CD14-positive monocyte (primary cell): Measurements from ENCODE around the gene VMAC. TPM values are rescaled to one million over a fixed set of nuclear protein-coding genes. Genes with fewer than 3 reads are reported as not detected.

Experiments used
- DNase-seq, 3 donors: peaks; one replicate each; pipeline ENCODE4 v3.0.0-alpha.2; 2011 to 2022
- H2AFZ ChIP-seq: 2 replicates; pipeline ENCODE4 v1.6.0; 2012; ENCODE audit warnings: mild to moderate bottlenecking, low read depth, low read length, inconsistent platforms; ENCODE audit not compliant: insufficient read depth, poor library complexity, severe bottlenecking
- H3K27ac ChIP-seq, 2 donors: 1 replicate in 1 of 2; 2 replicates in 1 of 2; pipeline ENCODE4 v1.5.1; 2012 to 2013; ENCODE audit warnings: low read length in 2 of 2, control low read depth in 1 of 2, inconsistent platforms in 1 of 2, low read depth in 1 of 2, mild to moderate bottlenecking in 1 of 2
- H3K27me3 ChIP-seq, 2 donors: one replicate each; pipeline versions ENCODE4 v1.6.0 to v1.6.1; 2011 to 2013; ENCODE audit warnings: low read length in 2 of 2; ENCODE audit not compliant: control insufficient read depth in 2 of 2, insufficient read depth in 2 of 2
- H3K36me3 ChIP-seq, 2 donors: replicated peaks in 1 of 2; 1 replicate in 1 of 2; 2 replicates in 1 of 2; pipeline versions ENCODE4 v1.5.1 to v1.6.1; 2012 to 2013; ENCODE audit warnings: low read length in 2 of 2, control low read depth in 1 of 2, inconsistent platforms in 1 of 2, mild to moderate bottlenecking in 1 of 2; ENCODE audit not compliant: insufficient read depth in 2 of 2, control insufficient read depth in 1 of 2
- H3K4me1 ChIP-seq, 2 donors: 1 replicate in 1 of 2; 2 replicates in 1 of 2; pipeline versions ENCODE4 v1.5.1 to v1.6.1; 2012 to 2013; ENCODE audit warnings: low read length in 2 of 2, control low read depth in 1 of 2, inconsistent platforms in 1 of 2, mild to moderate bottlenecking in 1 of 2, moderate library complexity in 1 of 2; ENCODE audit not compliant: insufficient read depth in 2 of 2, control insufficient read depth in 1 of 2
- H3K4me2 ChIP-seq: replicated peaks from 2 replicates; pipeline ENCODE3; 2012; ENCODE audit warnings: low read length, moderate library complexity, mild to moderate bottlenecking; ENCODE audit not compliant: poor library complexity, severe bottlenecking; ENCODE audit errors: extremely low read depth
- H3K4me3 ChIP-seq, 3 experiments: fragments of 200-600 bp in 1 of 3; sonication (generic) in 1 of 3; replicated peaks in 1 of 3; 1 replicate in 2 of 3; 2 replicates in 1 of 3; pipeline ENCODE4 v1.5.1; 2011 to 2013; ENCODE audit warnings: low read length in 3 of 3, mild to moderate bottlenecking in 3 of 3, control low read depth in 2 of 3, low read depth in 2 of 3, inconsistent platforms in 1 of 3, moderate library complexity in 1 of 3
- H3K79me2 ChIP-seq: 2 replicates; pipeline ENCODE4 v1.6.0; 2012; ENCODE audit warnings: mild to moderate bottlenecking, control low read depth, inconsistent platforms, low read length, moderate library complexity; ENCODE audit not compliant: insufficient read depth
- H3K9ac ChIP-seq: 2 replicates; pipeline ENCODE4 v1.6.0; 2017; ENCODE audit warnings: low read length, mild to moderate bottlenecking; ENCODE audit not compliant: insufficient read depth, poor library complexity, severe bottlenecking
- H3K9me3 ChIP-seq, 2 donors: replicated peaks in 1 of 2; 1 replicate in 1 of 2; 2 replicates in 1 of 2; pipeline versions ENCODE4 v1.5.1 to v1.6.1; 2012 to 2013; ENCODE audit warnings: low read length in 2 of 2, control low read depth in 1 of 2; ENCODE audit not compliant: control insufficient read depth in 1 of 2, insufficient read depth in 1 of 2
- H4K20me1 ChIP-seq: 2 replicates; pipeline ENCODE4 v1.6.0; 2012; ENCODE audit warnings: mild to moderate bottlenecking, low read length, control low read depth, moderate library complexity; ENCODE audit not compliant: insufficient read depth
- H3K27ac Mint-ChIP-seq, 7 donors: one replicate each; pipeline ENCODE4 v1.8.0; 2020; ENCODE audit warnings: mild to moderate bottlenecking in 7 of 7, mixed read lengths in 7 of 7, moderate library complexity in 6 of 7, inconsistent platforms in 2 of 7
- H3K27me3 Mint-ChIP-seq, 3 donors: one replicate each; pipeline ENCODE4 v1.8.0; 2021 to 2022; ENCODE audit warnings: low read depth in 3 of 3, mild to moderate bottlenecking in 3 of 3, mixed read lengths in 3 of 3, moderate library complexity in 3 of 3, inconsistent platforms in 1 of 3
- H3K36me3 Mint-ChIP-seq, 2 donors: one replicate each; pipeline ENCODE4 v1.8.0; 2020; ENCODE audit warnings: mixed read lengths in 2 of 2, inconsistent platforms in 1 of 2, mild to moderate bottlenecking in 1 of 2
- H3K4me1 Mint-ChIP-seq: one replicate; pipeline ENCODE4 v1.8.0; 2020; ENCODE audit warnings: mild to moderate bottlenecking, mixed read lengths
- H3K4me3 Mint-ChIP-seq, 2 donors: one replicate each; pipeline ENCODE4 v1.8.0; 2020; ENCODE audit warnings: mild to moderate bottlenecking in 2 of 2, mixed read lengths in 2 of 2, moderate library complexity in 1 of 2
- H3K9me3 Mint-ChIP-seq, 7 donors: one replicate each; pipeline ENCODE4 v1.8.0; 2020 to 2022; ENCODE audit warnings: mixed read lengths in 7 of 7, mild to moderate bottlenecking in 6 of 7, moderate library complexity in 6 of 7, inconsistent platforms in 2 of 7
- CTCF ChIP-seq: fragments of 200-600 bp; IDR thresholded peaks from one replicate; pipeline ENCODE4 v1.8.0; 2022; ENCODE audit warnings: antibody characterized with exemption, mild to moderate bottlenecking
- WGBS: methylation state at CpG from one replicate; pipeline ENCODE4 v1.1.5; 2013; ENCODE audit warnings: missing lambda C conversion rate; ENCODE audit not compliant: insufficient coverage; 5-methylcytosine and 5-hydroxymethylcytosine counted together
- intact Hi-C, 2 donors: fragments of 100-400 bp; cut with micrococcal nuclease; formaldehyde crosslinking; loops; one replicate each; pipeline versions ENCODE4 v1.15.0 to v1.15.1; 2023
- polyA plus RNA-seq, 3 donors: library from polyadenylated mRNA; depleted of rRNA in 1 of 3; unstranded in 2 of 3; stranded (reverse) in 1 of 3; fragments of 300-500 nt in 2 of 3; fragments of >200 nt in 1 of 3; fragmentation: Illumina TruSeq in 2 of 3; gene quantifications; 1 replicate in 2 of 3; 2 replicates in 1 of 3; pipeline ENCODE4 v1.2.3, GENCODE V29; 2012 to 2021

The VMAC gene
- polyA plus RNA-seq, 3 donors: 3.1 to 13.0 (median 4.3) TPM

- no peaks in the 10 kb centered on the region for H3K9me3 ChIP-seq
- H3K4me3 Mint-ChIP-seq: no peak overlapping the region
- H3K27me3 Mint-ChIP-seq: peaks cover 22 to 38% (median 24%) of the 10 kb centered on the region in 3 donors
- peaks cover 0 to 2% (median 0%) of the 10 kb centered on the region in 7 donors for H3K9me3 Mint-ChIP-seq
- no peaks in the 10 kb centered on the region for H3K4me1 Mint-ChIP-seq
- H3K36me3 Mint-ChIP-seq: peaks cover 18 to 35% of the 10 kb centered on the region in 2 donors
- H4K20me1 ChIP-seq: peaks cover 21% of the 10 kb centered on the region
- no peak overlapping the region for H3K4me3 ChIP-seq
- H3K4me2 ChIP-seq: no peak overlapping the region
- no peak overlapping the region for H3K27ac ChIP-seq
- no peaks in the 10 kb centered on the region for H3K4me1 ChIP-seq
- H3K79me2 ChIP-seq: peaks cover 9% of the 10 kb centered on the region
- no peak for TF ChIP-seq CTCF
- 79% methylated on average over 11 of the region's 13 CpGs for WGBS
- intact Hi-C loops: loop anchor here in 1 of 2 donors (5.0 kb wide), 1 partner anchor 86 kb away; the partner anchor contains the start of gene NRTN
- H2AFZ ChIP-seq: no peak overlapping the region
- H3K9ac ChIP-seq: no peak overlapping the region
- peaks cover 0 to 14% of the 10 kb centered on the region in 2 donors for H3K27me3 ChIP-seq
- DNase-seq: no peak
- H3K27ac Mint-ChIP-seq: no peak overlapping the region
- H3K36me3 ChIP-seq: peaks cover 31 to 32% of the 10 kb centered on the region in 2 donors
These were observed 11.3 kb upstream of the VMAC start for GRCh38 chr19:5893296-5893903.

GRCh38 chr19:5893907-5894703 is 10.6 kb upstream of the VMAC start:
- intact Hi-C loops: loop anchor here in 1 of 2 donors (5.0 kb wide), 1 partner anchor 87 kb away; the partner anchor contains the start of gene NRTN
- H3K27me3 Mint-ChIP-seq: peaks cover 20 to 37% (median 22%) of the 10 kb centered on the region in 3 donors
- no peaks in the 10 kb centered on the region for H3K4me1 ChIP-seq
- H4K20me1 ChIP-seq: peaks cover 28% of the 10 kb centered on the region
- H3K4me3 Mint-ChIP-seq: no peak overlapping the region
- H3K9ac ChIP-seq: no peak overlapping the region
- H3K4me1 Mint-ChIP-seq: no peaks in the 10 kb centered on the region
- no peak overlapping the region for H3K4me3 ChIP-seq
- no peak overlapping the region for H3K4me2 ChIP-seq
- peak overlapping the region in 1 of 7 donors; percentile 41 for H3K27ac Mint-ChIP-seq
- 77% methylated on average over 23 of the region's 28 CpGs for WGBS
- peaks cover 31 to 32% of the 10 kb centered on the region in 2 donors for H3K36me3 ChIP-seq
- H3K9me3 ChIP-seq: no peaks in the 10 kb centered on the region
- no peak for DNase-seq
- H3K36me3 Mint-ChIP-seq: peaks cover 18 to 35% of the 10 kb centered on the region in 2 donors
- peaks cover 0 to 2% (median 0%) of the 10 kb centered on the region in 7 donors for H3K9me3 Mint-ChIP-seq
- no peak overlapping the region for H2AFZ ChIP-seq
- TF ChIP-seq CTCF: no peak
- no peak overlapping the region for H3K27ac ChIP-seq
- H3K27me3 ChIP-seq: peaks cover 0 to 14% of the 10 kb centered on the region in 2 donors
- peaks cover 14% of the 10 kb centered on the region for H3K79me2 ChIP-seq
